IPS-15b (cell line): Measurements from ENCODE around the gene CCDC186.
"Not testable (repeated sequence)": the region's sequence is repeated elsewhere in the genome, so short reads cannot be mapped to it uniquely, and the experiment has no call there.

ENCODE experiments used
- H3K27me3 ChIP-seq: one replicate; pipeline ENCODE4 v1.6.1; 2013; ENCODE audit warnings: low read length; ENCODE audit not compliant: control insufficient read depth, insufficient read depth
- H3K36me3 ChIP-seq: one replicate; pipeline ENCODE4 v1.6.1; 2013; ENCODE audit warnings: low read length; ENCODE audit not compliant: control insufficient read depth, insufficient read depth
- H3K4me1 ChIP-seq: one replicate; pipeline ENCODE4 v1.6.1; 2013; ENCODE audit warnings: mild to moderate bottlenecking, low read length; ENCODE audit not compliant: control insufficient read depth, insufficient read depth
- H3K4me3 ChIP-seq: one replicate; pipeline ENCODE4 v1.5.1; 2013; ENCODE audit warnings: low read depth, low read length
- H3K9ac ChIP-seq: one replicate; pipeline ENCODE4 v1.6.1; 2013; ENCODE audit warnings: low read depth, mild to moderate bottlenecking, low read length
- H3K9me3 ChIP-seq: one replicate; pipeline ENCODE4 v1.6.1; 2013; ENCODE audit warnings: mild to moderate bottlenecking, low read length; ENCODE audit not compliant: control insufficient read depth, insufficient read depth

The CCDC186 gene

DNA sequence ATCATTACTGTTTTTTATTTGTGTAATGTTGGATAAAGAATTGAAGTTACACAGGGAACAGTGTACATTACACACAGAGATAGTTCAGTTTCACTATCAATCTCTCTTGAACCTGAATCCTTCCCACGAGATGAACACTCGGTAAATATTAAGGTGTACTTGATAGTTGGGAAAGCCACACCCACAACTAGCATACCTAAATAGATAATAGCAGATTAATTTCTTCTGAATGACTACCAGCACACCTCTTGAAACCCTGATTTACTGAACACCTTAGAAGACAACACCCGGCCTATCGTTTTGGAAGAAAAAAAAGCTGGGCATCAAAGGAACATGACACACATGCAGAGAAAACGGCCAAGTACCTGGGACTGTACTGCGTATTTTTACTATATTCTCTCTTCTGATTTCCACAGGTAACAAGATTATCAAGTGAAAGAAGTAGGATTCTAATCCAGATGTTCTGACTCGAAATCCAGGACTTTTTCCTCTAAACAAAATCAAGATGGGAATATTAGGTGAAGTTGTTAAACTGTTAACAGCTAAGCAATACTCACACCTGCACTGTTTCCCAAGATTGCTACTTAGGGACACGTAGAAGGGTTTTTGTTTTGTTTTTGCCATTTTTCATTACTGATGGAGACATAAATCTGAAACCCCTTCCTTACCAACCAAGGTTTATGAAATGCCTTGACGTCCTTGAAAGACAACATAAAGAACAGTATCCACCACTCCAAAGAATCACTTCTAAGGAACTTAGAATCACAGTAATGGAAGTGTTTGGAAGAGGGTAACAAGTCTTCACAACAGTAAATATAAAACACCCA, 1.0 kb downstream of the CCDC186 start:
- peak overlapping the region; percentile 96 for H3K4me3 ChIP-seq
- peaks cover 7% of the 10 kb centered on the region for H3K4me1 ChIP-seq
- no peaks in the 10 kb centered on the region for H3K36me3 ChIP-seq
- peak overlapping the region; percentile 93 for H3K9ac ChIP-seq
- peaks cover 11% of the 10 kb centered on the region for H3K27me3 ChIP-seq
- peaks cover 4% of the 10 kb centered on the region for H3K9me3 ChIP-seq

GRCh38 chr10:114172216-114172615, 1.8 kb downstream of the CCDC186 start:
- peaks cover 7% of the 10 kb centered on the region for H3K4me1 ChIP-seq
- H3K4me3 ChIP-seq, result peak overlapping the region; percentile 96
- H3K9me3 ChIP-seq, result peaks cover 4% of the 10 kb centered on the region
- H3K36me3 ChIP-seq, result no peaks in the 10 kb centered on the region
- H3K27me3 ChIP-seq, result peaks cover 11% of the 10 kb centered on the region
- H3K9ac ChIP-seq, result no peak overlapping the region

- no peak overlapping the region for H3K9ac ChIP-seq
These were observed 5.5 kb downstream of the CCDC186 start for GRCh38 chr10:114168450-114169009.

GRCh38 chr10:114167985-114168384, 6.0 kb downstream of the CCDC186 start:
- peaks cover 14% of the 10 kb centered on the region for H3K4me1 ChIP-seq
- H3K9me3 ChIP-seq, result peaks cover 4% of the 10 kb centered on the region
- no peaks in the 10 kb centered on the region for H3K27me3 ChIP-seq
- H3K36me3 ChIP-seq, result no peaks in the 10 kb centered on the region
- no peak overlapping the region for H3K4me3 ChIP-seq
- no peak overlapping the region for H3K9ac ChIP-seq

More at GRCh38 chr10:114168450-114169009, 5.5 kb downstream of the CCDC186 start:
- H3K27me3 ChIP-seq, result no peaks in the 10 kb centered on the region
- peaks cover 4% of the 10 kb centered on the region for H3K9me3 ChIP-seq
- peaks cover 14% of the 10 kb centered on the region for H3K4me1 ChIP-seq
- no peaks in the 10 kb centered on the region for H3K36me3 ChIP-seq
- no peak overlapping the region for H3K4me3 ChIP-seq

DNA sequence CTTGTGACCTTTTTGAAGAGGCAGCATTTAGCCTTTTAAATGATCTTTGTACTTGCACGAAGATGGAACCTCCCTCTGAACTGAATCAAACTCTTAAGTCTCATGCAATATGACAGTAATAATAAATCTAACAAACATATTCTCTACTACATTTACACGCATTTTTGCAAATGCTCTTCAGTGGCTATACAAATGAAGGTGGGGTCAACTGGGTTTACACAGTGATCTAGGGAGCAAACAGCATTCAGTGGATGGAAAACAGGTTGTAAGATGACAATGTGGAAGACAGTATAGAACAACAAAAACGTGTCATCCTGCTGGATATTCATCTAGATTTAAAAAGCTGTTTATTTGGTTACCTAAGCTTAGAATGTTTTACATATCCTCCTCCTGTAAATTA, 7.5 kb downstream of the CCDC186 start:
- Histone ChIP-seq H3K4me1 (peaks cover 7% of the 10 kb centered on the region), H3K9ac (no peak overlapping the region), H3K36me3 (no peaks in the 10 kb centered on the region), H3K4me3 (no peak overlapping the region), H3K27me3 (no peaks in the 10 kb centered on the region), H3K9me3 (peaks cover 4% of the 10 kb centered on the region)

- Histone ChIP-seq H3K4me1 (peaks cover 7% of the 10 kb centered on the region), H3K36me3 (no peaks in the 10 kb centered on the region), H3K4me3 (no peak overlapping the region), H3K9ac (no peak overlapping the region), H3K27me3 (no peaks in the 10 kb centered on the region), H3K9me3 (peaks cover 4% of the 10 kb centered on the region)
These were observed 8.0 kb downstream of the CCDC186 start for GRCh38 chr10:114166043-114166442.

- no peak overlapping the region for H3K9ac ChIP-seq
- no peak overlapping the region for H3K4me3 ChIP-seq
- no peaks in the 10 kb centered on the region for H3K9me3 ChIP-seq
- no peaks in the 10 kb centered on the region for H3K27me3 ChIP-seq
- no peaks in the 10 kb centered on the region for H3K36me3 ChIP-seq
- H3K4me1 ChIP-seq, result peaks cover 7% of the 10 kb centered on the region
These were observed 10.9 kb downstream of the CCDC186 start for GRCh38 chr10:114163062-114163461.

DNA sequence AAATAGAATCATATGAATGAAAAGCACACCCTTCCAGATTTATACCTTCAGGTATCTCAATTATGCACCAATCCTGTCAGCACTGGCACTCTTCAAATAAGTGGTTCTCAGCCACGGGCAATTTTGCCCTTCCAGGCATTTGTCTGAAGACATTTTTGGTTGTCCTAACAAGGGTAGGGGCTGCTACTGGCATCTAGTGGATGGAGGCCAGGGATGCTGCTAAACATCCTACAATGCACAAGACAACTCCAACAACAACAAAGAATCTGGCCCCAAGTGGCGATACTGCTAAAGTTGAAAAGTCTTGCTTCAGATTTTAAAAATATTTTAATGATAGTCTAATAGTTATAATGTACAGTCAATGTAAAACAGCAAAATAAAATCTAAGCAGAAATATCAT, 16.1 kb downstream of the CCDC186 start:
- Histone ChIP-seq H3K27me3 (no peaks in the 10 kb centered on the region), H3K36me3 (no peaks in the 10 kb centered on the region), H3K4me1 (no peaks in the 10 kb centered on the region)

DNA sequence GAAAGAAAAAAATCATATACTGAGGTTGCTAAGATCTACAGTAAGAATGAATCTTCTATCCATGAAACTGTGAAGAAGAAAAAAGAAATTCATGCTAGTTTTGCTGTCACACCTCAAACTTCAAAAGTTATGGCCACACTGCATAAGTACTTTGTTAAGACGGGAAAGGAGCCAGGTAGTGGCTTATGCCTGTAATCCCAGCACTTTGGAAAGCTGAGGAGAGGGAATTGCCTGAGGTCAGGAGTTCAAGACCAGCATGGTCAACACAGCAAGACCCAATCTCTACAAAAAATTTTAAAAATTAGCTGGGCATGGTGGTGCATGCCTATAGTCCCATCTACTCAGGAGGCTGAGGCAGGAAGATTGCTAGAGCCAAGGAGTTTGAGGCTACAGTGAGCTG, 22.1 kb downstream of the CCDC186 start:
- H3K9ac ChIP-seq, result no peak overlapping the region
- H3K4me1 ChIP-seq, result no peaks in the 10 kb centered on the region
- H3K4me3 ChIP-seq, result no peak overlapping the region
- H3K9me3 ChIP-seq, result no peaks in the 10 kb centered on the region
- H3K36me3 ChIP-seq, result peaks cover 3% of the 10 kb centered on the region
- H3K27me3 ChIP-seq, result no peaks in the 10 kb centered on the region

More for the DNA sequence above, 16.1 kb downstream of the CCDC186 start:
- Histone ChIP-seq H3K9me3 (no peaks in the 10 kb centered on the region), H3K4me3 (no peak overlapping the region), H3K9ac (no peak overlapping the region)

- Histone ChIP-seq H3K9ac (no peak overlapping the region), H3K36me3 (peaks cover 3% of the 10 kb centered on the region), H3K4me1 (no peaks in the 10 kb centered on the region)
These were observed 22.5 kb downstream of the CCDC186 start for GRCh38 chr10:114151486-114151885.

DNA sequence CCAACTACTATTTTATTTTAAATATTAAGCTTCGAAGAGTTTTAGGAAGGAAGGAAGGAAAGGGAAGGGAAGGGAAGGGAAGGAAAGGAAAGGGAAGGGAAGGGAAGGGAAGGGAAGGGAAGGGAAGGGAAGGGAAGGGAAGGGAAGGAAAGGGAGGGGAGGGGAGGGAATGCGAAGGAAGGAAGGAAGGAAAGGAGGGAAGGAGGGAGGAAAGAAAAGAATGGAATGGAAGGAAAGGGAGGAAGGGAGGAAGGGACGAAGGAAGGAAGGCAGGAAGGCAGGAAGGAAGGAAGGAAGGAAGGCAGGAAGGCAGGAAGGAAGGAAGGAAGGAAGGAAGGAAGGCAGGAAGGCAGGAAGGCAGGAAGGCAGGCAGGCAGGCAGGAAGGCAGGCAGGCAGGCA, 24.5 kb downstream of the CCDC186 start:
- not testable (repeated sequence) for H3K27me3 ChIP-seq, H3K4me1 ChIP-seq, H3K36me3 ChIP-seq, H3K9ac ChIP-seq, H3K4me3 ChIP-seq, H3K9me3 ChIP-seq

More at GRCh38 chr10:114151486-114151885, 22.5 kb downstream of the CCDC186 start:
- Histone ChIP-seq H3K4me3 (no peak overlapping the region), H3K9me3 (no peaks in the 10 kb centered on the region), H3K27me3 (no peaks in the 10 kb centered on the region)

- Histone ChIP-seq H3K4me3 (no peak overlapping the region), H3K9ac (no peak overlapping the region), H3K27me3 (no peaks in the 10 kb centered on the region), H3K36me3 (no peaks in the 10 kb centered on the region), H3K9me3 (no peaks in the 10 kb centered on the region), H3K4me1 (no peaks in the 10 kb centered on the region)
These were observed 30.8 kb downstream of the CCDC186 start for GRCh38 chr10:114143160-114143559.
